ENCODE results near the gene BCOR.

DNA sequence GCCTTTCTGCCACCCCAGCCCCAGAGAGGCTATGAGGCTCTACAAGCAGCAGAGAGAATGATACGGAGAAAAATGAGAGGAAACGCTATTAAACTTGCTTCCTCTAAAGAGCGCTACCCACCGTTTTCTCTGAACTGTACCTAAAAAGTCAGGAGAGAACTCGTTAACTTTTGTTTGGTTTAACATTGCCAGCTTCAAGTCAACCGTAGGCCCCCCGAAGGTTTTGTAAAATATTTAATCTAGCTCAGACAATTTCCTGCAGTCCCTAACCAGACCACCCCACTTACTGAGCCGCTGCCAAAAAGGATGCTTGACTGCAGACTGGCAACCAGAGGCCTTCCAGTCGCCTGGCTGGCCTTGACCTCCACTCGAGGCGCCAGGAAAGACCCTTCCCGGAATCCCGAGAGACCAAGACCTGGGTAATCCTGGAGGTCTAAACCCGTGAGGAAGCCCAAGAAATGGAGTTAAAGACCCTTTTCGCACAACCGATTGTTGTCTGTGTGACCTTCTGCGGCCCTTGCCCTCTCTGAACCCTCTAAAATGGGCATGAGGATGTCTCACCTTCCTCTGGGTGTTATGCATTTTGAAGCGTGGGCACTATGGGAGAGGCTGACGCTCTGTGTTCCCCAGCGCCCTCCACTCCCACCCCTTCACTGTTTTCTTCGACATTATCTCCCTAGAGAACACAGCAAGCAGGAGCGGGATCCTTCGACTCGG lies 86.3 kb downstream of the BCOR start:
- TF ChIP-seq, protein P1, sequence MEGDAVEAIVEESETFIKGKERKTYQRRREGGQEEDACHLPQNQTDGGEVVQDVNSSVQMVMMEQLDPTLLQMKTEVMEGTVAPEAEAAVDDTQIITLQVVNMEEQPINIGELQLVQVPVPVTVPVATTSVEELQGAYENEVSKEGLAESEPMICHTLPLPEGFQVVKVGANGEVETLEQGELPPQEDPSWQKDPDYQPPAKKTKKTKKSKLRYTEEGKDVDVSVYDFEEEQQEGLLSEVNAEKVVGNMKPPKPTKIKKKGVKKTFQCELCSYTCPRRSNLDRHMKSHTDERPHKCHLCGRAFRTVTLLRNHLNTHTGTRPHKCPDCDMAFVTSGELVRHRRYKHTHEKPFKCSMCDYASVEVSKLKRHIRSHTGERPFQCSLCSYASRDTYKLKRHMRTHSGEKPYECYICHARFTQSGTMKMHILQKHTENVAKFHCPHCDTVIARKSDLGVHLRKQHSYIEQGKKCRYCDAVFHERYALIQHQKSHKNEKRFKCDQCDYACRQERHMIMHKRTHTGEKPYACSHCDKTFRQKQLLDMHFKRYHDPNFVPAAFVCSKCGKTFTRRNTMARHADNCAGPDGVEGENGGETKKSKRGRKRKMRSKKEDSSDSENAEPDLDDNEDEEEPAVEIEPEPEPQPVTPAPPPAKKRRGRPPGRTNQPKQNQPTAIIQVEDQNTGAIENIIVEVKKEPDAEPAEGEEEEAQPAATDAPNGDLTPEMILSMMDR (IDR thresholded peaks at IDR 0.05): no peak
- no peak for TF ChIP-seq POLR2A (IDR thresholded peaks at IDR 0.05; ENCODE audit: low read depth)

Measured in esophagus muscularis mucosa (tissue), 3 donors.